ENCODE measurements around the gene THEM4.
A peak's percentile ranks its signal among the peaks of the same experiment; 100 is the strongest.

Gene THEM4

GRCh38 chr1:151833172-151833900, 76.0 kb downstream of the THEM4 start:
- no peak for DNase-seq

GRCh38 chr1:151832318-151832980, 76.9 kb downstream of the THEM4 start:
- DNase-seq, result peak; percentile 31 to 85

GRCh38 chr1:151831605-151832004, 77.7 kb downstream of the THEM4 start, which contains the start of gene RORC:
Gene RORC (minus strand): TSS chr1:151831802. CDS start chr1:151831764, 38 bp downstream.
- no peak for DNase-seq

- no peak for DNase-seq
Observed at GRCh38 chr1:151831256-151831591, 78.1 kb downstream of the THEM4 start.

- DNase-seq, result no peak
Observed at GRCh38 chr1:151830055-151830454, 79.3 kb downstream of the THEM4 start.

- no peak for DNase-seq
Observed at GRCh38 chr1:151829352-151830046, 79.8 kb downstream of the THEM4 start.

- no peak for DNase-seq
Observed at GRCh38 chr1:151828921-151829320, 80.4 kb downstream of the THEM4 start.

- no peak for DNase-seq
Observed at GRCh38 chr1:151827853-151828252, 81.5 kb downstream of the THEM4 start.

- peak in 1 of 2 experiments; percentile 15 for DNase-seq
Observed at GRCh38 chr1:151825751-151826660, 83.3 kb downstream of the THEM4 start.

GRCh38 chr1:151825204-151825603, 84.1 kb downstream of the THEM4 start:
- no peak for DNase-seq
